Panc1 (cell line): ENCODE data around the gene GGCX. TPM values are rescaled to one million over a fixed set of nuclear protein-coding genes. Genes with fewer than 3 reads are reported as not detected.

Experiments
- ATAC-seq: fragments of 200-7000 bp; cut with Tn5 transposase; 2 replicates; pipeline ENCODE4 v1.9.1; 2020; ENCODE audit warnings: mild to moderate bottlenecking, moderate library complexity
- BruUV-seq: library from RNA; stranded (reverse); fragments of 400-500 nt; replicated peaks from 2 replicates; lab custom pipeline; 2021; lab: Mats Ljungman, UMichigan
- CTCF ChIA-PET: fragments of 300-600 bp; sonication (Branson Sonifier 250); formaldehyde crosslinking; loops from one replicate; lab custom pipeline; 2022; ENCODE audit warnings: antibody characterized with exemption; lab: Charles Lee
- POLR2A ChIA-PET: fragments of 300-600 bp; sonication (Branson Sonifier 250); formaldehyde crosslinking; loops from one replicate; lab custom pipeline; 2022; ENCODE audit warnings: antibody characterized with exemption; lab: Charles Lee
- DNase-seq: peaks from one replicate; pipeline ENCODE4 v3.0.0-alpha.2; 2010; ENCODE audit warnings: low read depth, low spot score
- H3K27ac ChIP-seq: 2 replicates; pipeline ENCODE4 v1.5.1; 2011; ENCODE audit warnings: mild to moderate bottlenecking, low read length, inconsistent platforms
- H3K27me3 ChIP-seq: fragments of 200-500 bp; sonication (Bioruptor generic); 2 replicates; pipeline ENCODE4 v1.6.0; 2014; ENCODE audit warnings: low read length, inconsistent platforms; ENCODE audit not compliant: control insufficient read depth, insufficient read depth
- H3K36me3 ChIP-seq: fragments of 200-500 bp; sonication (Bioruptor generic); 2 replicates; pipeline ENCODE4 v1.5.1; 2014; ENCODE audit warnings: inconsistent platforms, mild to moderate bottlenecking, low read length, moderate library complexity; ENCODE audit not compliant: control insufficient read depth, insufficient read depth
- H3K4me1 ChIP-seq: 2 replicates; pipeline ENCODE4 v1.5.1; 2011; ENCODE audit warnings: inconsistent platforms, mild to moderate bottlenecking, low read length, moderate library complexity; ENCODE audit not compliant: control insufficient read depth, insufficient read depth
- H3K4me3 ChIP-seq, 2 experiments: 2 replicates each; pipeline ENCODE4 v1.5.1; 2011 to 2012; ENCODE audit warnings: low read depth in 2 of 2, low read length in 2 of 2, mild to moderate bottlenecking in 2 of 2, inconsistent platforms in 1 of 2, moderate library complexity in 1 of 2
- H3K9me3 ChIP-seq: fragments of 200-500 bp; sonication (Bioruptor generic); 2 replicates; pipeline ENCODE4 v1.5.1; 2014; ENCODE audit warnings: low read depth, mild to moderate bottlenecking, inconsistent platforms, low read length, moderate library complexity; ENCODE audit not compliant: control insufficient read depth, insufficient read depth
- POLR2AphosphoS5 ChIP-seq: IDR thresholded peaks from 2 replicates; pipeline ENCODE4 v1.6.1; 2012; ENCODE audit warnings: mild to moderate bottlenecking, low read depth, low read length, moderate library complexity
- SIN3A ChIP-seq: IDR thresholded peaks from 2 replicates; pipeline ENCODE4 v1.6.1; 2012; ENCODE audit warnings: low read depth, mild to moderate bottlenecking, low read length, moderate library complexity, borderline replicate concordance; ENCODE audit not compliant: insufficient read depth
- TCF7L2 ChIP-seq: IDR thresholded peaks from 2 replicates; pipeline ENCODE4 v1.6.1; 2011; ENCODE audit warnings: mild to moderate bottlenecking, low read depth, low read length, inconsistent platforms
- in situ Hi-C: cut with HindIII; loops from 2 replicates; pipeline ENCODE4 v1.10.0; 2016; ENCODE audit warnings: low sequenced_read_pairs, low pct_unique_long_range_greater_than_20kb
- intact Hi-C: fragments of 100-400 bp; cut with micrococcal nuclease; formaldehyde crosslinking; loops from one replicate; pipeline ENCODE4 v1.10.0; 2022; ENCODE audit not compliant: unreplicated experiment
- total RNA-seq: library from RNA; stranded (reverse); gene quantifications from one replicate; pipeline ENCODE4 v1.2.1, GENCODE V29; 2021; ENCODE audit not compliant: unreplicated experiment
- TF ChIP-seq, protein P1 (sequence below), 2 experiments: IDR thresholded peaks; 2 replicates each; pipeline ENCODE4 v1.6.1; 2011 to 2012; ENCODE audit warnings: low read depth in 2 of 2, control low read depth in 1 of 2, low read length in 1 of 2, mild to moderate bottlenecking in 1 of 2, moderate library complexity in 1 of 2; ENCODE audit not compliant: insufficient read depth in 1 of 2
- TF ChIP-seq, protein P2 (sequence below): fragments of 450-650 bp; IDR thresholded peaks from 2 replicates; pipeline ENCODE4 v1.5.1; 2017; ENCODE audit warnings: mild to moderate bottlenecking

The GGCX gene
- total RNA-seq, 1 experiment from 2014 or later, result 64.1 TPM

DNA sequence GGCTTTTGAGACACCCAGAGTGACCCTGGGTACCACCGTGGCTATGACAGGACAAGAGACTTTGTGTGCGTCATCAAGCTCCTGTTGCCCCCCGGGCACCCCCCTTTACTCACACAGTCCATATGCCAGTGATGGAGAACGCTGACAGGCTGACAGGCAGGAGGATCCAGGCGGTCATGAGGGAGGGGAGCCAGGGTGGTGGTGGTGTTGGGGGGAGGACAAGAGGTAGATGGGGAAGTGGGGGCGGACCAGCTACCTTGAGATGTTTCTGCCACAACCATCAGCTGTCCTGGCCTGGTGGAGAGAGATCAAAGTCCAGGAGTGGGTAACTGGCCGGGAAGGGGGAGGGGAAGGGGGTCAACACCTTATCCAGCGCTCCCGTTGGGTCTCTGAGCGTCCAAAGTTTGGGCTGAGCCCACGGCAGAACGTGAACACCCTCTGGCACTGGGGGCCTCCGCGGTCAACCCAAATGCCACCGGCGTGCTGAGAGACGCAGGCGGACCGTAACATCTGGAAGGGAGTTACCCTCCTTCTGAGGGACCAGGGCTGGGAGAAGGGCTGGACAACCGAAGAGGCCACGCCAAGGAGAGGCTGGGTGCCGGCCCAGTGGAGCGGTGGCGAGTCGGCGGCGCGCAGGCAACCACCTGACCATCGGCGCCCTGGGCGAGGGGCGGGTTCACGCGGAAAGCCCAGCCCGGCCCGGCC is 40.6 kb upstream of the GGCX start:
- in situ Hi-C loops, result no loop called here
- DNase-seq (no peak), ATAC-seq (peak; percentile 78)
- intact Hi-C loops, result no loop called here
- Histone ChIP-seq H3K4me1 (peaks cover 37% of the 10 kb centered on the region), H3K27ac (peak overlapping the region; percentile 84), H3K27me3 (no peaks in the 10 kb centered on the region), H3K36me3 (no peaks in the 10 kb centered on the region; the same call in 1 of the 2 replicates), H3K4me3 (peak overlapping the region; percentile 97 to 99), H3K9me3 (no peaks in the 10 kb centered on the region)
- BruUV-seq, result no TSS peak
- ChIA-PET POLR2A (interaction anchor here (0.5 kb wide), 1 partner anchor 182 kb away, joined by 3 read pairs; no protein-coding TSS in a partner anchor), CTCF (no interaction called here)
- TF ChIP-seq, protein P1, sequence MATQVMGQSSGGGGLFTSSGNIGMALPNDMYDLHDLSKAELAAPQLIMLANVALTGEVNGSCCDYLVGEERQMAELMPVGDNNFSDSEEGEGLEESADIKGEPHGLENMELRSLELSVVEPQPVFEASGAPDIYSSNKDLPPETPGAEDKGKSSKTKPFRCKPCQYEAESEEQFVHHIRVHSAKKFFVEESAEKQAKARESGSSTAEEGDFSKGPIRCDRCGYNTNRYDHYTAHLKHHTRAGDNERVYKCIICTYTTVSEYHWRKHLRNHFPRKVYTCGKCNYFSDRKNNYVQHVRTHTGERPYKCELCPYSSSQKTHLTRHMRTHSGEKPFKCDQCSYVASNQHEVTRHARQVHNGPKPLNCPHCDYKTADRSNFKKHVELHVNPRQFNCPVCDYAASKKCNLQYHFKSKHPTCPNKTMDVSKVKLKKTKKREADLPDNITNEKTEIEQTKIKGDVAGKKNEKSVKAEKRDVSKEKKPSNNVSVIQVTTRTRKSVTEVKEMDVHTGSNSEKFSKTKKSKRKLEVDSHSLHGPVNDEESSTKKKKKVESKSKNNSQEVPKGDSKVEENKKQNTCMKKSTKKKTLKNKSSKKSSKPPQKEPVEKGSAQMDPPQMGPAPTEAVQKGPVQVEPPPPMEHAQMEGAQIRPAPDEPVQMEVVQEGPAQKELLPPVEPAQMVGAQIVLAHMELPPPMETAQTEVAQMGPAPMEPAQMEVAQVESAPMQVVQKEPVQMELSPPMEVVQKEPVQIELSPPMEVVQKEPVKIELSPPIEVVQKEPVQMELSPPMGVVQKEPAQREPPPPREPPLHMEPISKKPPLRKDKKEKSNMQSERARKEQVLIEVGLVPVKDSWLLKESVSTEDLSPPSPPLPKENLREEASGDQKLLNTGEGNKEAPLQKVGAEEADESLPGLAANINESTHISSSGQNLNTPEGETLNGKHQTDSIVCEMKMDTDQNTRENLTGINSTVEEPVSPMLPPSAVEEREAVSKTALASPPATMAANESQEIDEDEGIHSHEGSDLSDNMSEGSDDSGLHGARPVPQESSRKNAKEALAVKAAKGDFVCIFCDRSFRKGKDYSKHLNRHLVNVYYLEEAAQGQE (IDR thresholded peaks at IDR 0.05; ENCODE audit: insufficient read depth in 1 of 2, low read depth in 2 of 2, low read length in 1 of 2), result no peak
- TF ChIP-seq SIN3A, result no peak
- TF ChIP-seq, protein P2, sequence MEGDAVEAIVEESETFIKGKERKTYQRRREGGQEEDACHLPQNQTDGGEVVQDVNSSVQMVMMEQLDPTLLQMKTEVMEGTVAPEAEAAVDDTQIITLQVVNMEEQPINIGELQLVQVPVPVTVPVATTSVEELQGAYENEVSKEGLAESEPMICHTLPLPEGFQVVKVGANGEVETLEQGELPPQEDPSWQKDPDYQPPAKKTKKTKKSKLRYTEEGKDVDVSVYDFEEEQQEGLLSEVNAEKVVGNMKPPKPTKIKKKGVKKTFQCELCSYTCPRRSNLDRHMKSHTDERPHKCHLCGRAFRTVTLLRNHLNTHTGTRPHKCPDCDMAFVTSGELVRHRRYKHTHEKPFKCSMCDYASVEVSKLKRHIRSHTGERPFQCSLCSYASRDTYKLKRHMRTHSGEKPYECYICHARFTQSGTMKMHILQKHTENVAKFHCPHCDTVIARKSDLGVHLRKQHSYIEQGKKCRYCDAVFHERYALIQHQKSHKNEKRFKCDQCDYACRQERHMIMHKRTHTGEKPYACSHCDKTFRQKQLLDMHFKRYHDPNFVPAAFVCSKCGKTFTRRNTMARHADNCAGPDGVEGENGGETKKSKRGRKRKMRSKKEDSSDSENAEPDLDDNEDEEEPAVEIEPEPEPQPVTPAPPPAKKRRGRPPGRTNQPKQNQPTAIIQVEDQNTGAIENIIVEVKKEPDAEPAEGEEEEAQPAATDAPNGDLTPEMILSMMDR, result no peak
- no peak for TF ChIP-seq TCF7L2
- TF ChIP-seq POLR2AphosphoS5, result no peak

DNA sequence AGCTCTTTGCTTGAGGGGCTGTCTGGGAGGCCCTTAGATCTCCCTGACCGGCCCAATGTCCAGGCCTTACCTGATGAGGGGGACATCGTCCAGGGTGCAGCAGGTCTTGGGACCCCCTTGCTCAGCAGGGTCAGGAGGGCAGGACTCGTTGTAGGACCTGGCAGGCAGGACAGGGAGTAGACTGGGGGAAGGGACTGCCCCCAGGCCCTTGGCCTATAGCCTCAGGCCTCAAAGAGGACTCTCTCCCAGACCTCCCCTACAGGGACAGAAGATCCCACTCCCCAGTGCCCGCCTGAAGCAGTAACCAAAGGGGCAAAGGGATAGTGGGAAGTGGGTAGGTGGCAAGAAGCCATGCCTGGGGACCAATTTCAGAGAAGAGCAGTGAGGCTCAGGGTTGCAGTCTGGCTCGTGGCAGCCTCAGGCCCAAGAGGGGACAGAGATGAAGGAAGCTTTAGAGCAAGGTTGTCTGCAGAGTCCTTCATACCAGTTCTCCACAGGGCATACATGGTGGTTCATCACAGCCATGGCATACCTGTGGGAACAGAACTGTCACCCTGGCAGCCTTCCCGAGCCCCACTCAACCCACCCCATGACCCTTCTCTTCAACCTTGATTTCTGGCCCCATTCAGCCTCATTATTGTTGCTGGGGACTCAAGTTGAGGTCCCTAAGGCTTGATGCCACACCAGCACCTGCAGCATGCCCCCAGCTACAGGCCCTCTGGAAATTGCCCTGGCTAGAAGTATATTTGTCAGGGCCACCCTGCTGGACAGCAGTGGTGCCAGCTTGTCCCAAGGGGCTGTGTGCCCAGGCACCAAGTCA is 39.9 kb upstream of the GGCX start:
- Histone ChIP-seq H3K27ac (peak overlapping the region; percentile 84), H3K4me1 (peaks cover 44% of the 10 kb centered on the region), H3K4me3 (peak overlapping the region; percentile 97 to 99), H3K9me3 (no peaks in the 10 kb centered on the region), H3K27me3 (no peaks in the 10 kb centered on the region), H3K36me3 (no peaks in the 10 kb centered on the region; the same call in 1 of the 2 replicates)
- DNase-seq, result no peak
- intact Hi-C loops (no loop called here), in situ Hi-C loops (no loop called here)
- no peak for ATAC-seq
- POLR2A ChIA-PET, result interaction anchor here (0.6 kb wide), 1 partner anchor 52 kb away, joined by 6 read pairs; no protein-coding TSS in a partner anchor
- CTCF ChIA-PET, result no interaction called here
- BruUV-seq, result no TSS peak
- TF ChIP-seq SIN3A, result no peak
- TF ChIP-seq, protein P2, result no peak
- no peak for TF ChIP-seq TCF7L2
- TF ChIP-seq, protein P1 (IDR thresholded peaks at IDR 0.05; ENCODE audit: insufficient read depth in 1 of 2, low read depth in 2 of 2, low read length in 1 of 2), result no peak
- TF ChIP-seq POLR2AphosphoS5, result no peak
